HTR-8/SVneo (cell line): ENCODE measurements around the gene HOXD1.

ENCODE experiments used
- DNase-seq: peaks from one replicate; pipeline ENCODE4 v3.0.0; 2011; ENCODE audit warnings: low spot score, mixed read lengths; ENCODE audit not compliant: insufficient read length
- FAIRE-seq: peaks from 2 replicates; lab custom pipeline; 2011; peaks lifted over from hg19 to GRCh38; lab: Jason Lieb, UNC

Gene HOXD1

DNA sequence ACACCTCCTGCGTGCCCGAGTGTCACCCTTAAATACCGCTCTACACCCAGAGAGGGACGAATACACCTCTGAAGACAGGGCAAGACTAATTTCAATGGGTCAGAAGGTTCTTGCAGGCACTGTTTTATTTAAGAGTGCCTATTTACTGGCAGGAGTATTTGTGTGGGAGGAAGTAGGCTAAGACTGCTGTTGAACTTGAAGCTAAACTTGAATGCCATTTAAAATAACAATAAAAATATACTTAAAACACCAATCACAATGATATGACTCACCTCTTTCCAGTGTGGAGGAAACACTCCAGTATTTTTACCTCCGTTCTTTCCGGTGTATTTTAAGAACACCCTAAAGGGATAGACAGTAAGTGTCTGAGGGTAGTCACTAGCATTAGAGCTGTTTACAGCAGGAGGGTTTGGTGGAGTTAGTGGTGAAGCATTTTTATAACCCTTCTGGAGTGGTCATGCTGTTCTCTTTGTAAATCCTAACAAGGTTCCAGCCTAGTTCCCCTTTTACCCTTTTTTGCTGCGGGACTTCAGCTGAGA lies 9.6 kb upstream of the HOXD1 start:
- FAIRE-seq (no peak), DNase-seq (no peak)

DNA sequence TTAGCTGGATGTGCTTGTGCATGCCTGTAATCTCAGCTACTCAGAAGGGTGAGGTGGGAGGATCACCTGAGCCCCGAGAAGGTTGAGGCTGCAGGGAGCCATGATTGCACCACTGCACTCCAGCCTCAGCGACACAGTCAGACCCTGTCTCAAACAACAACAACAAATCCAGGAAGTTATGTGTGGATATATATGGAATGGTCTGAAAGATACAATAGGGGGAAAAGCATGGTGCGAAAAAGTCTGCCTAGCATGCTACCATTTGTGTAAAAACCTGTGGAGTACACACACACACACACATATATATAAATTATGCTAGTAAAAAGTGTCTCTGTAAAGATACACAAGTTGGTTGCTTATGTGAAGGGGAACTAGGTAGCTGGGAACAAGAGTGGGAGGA lies 6.9 kb upstream of the HOXD1 start:
- FAIRE-seq = no peak
- DNase-seq = no peak

DNA sequence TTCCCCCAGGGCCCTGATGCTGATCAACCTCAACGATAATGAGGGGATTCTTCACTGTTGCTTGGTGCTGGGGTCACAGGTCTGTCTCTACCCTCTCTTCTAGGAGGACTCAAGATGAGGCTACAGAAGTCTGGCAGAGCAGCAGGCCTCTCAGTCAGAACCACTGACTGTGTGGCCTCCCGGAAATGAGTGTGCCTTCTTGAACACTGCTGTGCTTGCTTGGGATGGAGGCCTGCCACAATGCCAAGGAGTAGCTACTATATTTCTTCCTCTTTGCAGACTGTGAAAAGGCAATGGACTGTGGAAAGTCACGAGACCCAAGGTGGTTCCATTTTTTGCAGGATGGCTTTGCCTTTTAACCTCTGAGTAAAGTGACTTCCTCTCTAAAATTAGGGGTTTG lies 5.8 kb upstream of the HOXD1 start:
- no peak for DNase-seq
- no peak for FAIRE-seq

DNA sequence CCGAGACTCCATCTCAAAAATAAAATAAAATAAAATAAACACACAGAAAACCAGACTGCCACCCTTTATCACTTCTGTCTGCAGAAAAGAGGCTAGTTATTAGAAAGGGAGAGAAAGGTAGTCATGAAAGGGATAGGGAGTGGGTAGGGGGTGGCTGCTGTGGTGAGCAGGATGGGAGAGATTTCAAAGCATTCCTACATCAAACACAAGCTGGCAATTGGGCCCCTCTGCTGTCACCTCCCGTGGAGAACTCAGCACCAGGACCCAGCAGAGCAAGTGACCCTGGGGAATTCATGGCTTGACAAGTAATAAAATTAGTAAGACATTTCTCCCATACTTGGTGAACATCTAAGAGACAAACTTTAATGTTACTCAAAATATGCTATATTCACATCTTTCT lies 3.7 kb upstream of the HOXD1 start:
- FAIRE-seq = no peak
- DNase-seq = no peak

DNA sequence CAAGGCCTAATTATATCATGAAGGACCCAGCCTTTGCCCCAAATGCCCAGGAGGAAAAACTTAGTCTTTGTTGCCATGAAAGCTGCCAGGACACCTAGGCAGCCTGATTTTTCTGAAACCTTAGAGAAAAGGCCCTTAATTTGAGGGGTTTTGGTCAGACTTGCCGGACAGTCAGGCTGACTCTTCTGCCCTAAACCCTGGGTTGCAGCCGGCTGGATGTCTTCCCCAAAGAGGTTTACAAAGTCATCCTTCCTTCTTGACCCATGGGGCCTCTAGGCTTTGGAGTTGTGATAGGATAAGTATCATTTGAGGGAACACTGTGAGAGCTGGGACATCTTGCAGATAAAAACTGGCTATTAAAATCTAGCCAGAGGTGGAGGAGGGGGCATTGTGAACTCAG lies 2.4 kb upstream of the HOXD1 start:
- DNase-seq = no peak
- no peak for FAIRE-seq

DNA sequence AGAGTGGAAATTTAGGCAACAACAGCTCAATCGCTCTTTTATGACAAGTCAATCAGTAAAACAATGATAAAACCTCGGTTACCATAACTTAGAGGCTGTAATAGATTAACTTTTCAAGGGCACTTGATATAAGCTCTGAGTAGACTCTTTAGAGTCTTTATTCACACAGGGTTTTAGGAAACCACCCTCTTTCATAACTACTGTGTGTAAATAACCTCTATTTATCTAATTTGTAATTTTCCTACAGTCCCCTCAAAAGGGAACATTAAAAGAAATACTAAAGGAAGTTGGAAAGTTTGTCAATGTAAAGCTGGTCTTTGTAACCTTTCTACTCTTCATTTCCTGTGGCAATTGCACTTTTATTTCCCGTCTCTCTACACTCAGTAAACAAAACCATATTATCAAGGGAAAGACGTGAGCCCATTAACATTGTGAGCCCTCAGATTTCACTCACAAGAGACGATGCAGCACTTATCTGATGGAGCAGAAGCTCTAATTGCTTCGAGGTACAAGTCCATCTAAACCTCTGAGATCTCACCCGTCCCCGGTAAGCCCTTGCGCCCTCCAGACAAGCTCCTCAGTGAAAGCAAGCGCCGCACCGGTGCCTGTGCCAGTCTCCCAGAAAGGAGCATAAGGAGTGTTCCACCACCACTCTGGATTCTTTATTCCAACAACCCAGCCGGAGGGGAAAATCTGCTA lies 1.1 kb upstream of the HOXD1 start:
- no peak for FAIRE-seq
- DNase-seq = no peak

DNA sequence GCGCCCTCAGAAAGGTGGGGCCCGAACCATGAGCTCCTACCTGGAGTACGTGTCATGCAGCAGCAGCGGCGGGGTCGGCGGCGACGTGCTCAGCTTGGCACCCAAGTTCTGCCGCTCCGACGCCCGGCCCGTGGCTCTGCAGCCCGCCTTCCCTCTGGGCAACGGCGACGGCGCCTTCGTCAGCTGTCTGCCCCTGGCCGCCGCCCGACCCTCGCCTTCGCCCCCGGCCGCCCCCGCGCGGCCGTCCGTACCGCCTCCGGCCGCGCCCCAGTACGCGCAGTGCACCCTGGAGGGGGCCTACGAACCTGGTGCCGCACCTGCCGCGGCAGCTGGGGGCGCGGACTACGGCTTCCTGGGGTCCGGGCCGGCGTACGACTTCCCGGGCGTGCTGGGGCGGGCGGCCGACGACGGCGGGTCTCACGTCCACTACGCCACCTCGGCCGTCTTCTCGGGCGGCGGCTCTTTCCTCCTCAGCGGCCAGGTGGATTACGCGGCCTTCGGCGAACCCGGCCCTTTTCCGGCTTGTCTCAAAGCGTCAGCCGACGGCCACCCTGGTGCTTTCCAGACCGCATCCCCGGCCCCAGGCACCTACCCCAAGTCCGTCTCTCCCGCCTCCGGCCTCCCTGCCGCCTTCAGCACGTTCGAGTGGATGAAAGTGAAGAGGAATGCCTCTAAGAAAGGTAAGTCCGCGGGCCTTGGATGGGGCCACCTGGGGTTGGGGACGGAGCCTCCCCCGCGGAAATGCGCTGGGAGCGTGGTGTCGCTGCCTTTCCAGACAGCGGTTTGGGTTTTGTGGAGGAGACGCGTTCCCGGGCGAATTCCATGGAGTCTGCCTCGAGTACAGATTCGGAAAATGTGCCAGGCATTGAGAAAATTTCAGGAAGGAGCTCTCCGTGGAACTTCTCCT lies 559 bp downstream of the HOXD1 start:
- FAIRE-seq (peak; percentile 28), DNase-seq (no peak)

DNA sequence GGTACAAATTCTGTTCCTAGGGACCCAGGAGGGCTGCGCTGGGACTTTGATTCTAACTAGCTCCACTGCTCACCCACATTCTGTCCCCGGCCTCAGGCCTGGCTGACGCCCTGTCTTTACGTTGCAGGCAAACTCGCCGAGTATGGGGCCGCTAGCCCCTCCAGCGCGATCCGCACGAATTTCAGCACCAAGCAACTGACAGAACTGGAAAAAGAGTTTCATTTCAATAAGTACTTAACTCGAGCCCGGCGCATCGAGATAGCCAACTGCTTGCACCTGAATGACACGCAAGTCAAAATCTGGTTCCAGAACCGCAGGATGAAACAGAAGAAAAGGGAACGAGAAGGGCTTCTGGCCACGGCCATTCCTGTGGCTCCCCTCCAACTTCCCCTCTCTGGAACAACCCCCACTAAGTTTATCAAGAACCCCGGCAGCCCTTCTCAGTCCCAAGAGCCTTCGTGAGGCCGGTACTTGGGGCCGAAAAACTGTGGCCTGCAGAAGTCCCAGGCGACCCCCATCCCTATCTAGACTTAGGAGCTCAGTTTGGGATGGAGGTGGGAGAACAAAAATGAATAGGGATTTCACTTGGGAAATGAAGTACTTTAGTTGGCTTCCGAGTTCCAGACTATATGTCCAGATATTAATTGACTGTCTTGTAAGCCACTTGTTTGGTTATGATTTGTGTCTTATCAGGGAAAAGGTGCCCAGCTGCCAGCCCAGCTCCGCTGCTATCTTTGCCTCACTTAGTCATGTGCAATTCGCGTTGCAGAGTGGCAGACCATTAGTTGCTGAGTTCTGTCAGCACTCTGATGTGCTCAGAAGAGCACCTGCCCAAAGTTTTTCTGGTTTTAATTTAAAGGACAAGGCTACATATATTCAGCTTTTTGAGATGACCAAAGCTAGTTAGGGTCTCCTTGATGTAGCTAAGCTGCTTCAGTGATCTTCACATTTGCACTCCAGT lies 1.5 kb downstream of the HOXD1 start:
- FAIRE-seq (no peak), DNase-seq (no peak)

DNA sequence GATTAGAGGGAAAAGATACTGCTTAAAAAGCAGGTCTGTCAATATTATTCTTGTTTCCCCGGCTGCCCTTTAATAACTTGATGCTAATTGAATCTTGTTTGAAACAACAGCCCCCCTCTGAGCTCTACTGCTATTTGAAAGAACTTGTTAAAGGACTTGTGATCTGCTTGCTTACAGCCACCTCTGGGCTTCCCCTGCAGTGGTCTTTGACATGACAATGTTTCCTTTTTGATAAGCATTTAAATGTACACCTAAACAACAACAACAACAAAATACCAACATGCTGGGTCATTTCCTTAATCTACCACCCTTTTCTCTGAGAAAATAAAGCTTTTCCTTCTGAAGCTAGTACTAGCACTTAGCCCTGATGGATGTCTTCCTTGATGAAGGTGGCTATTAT lies 3.9 kb downstream of the HOXD1 start:
- FAIRE-seq (no peak), DNase-seq (no peak)

DNA sequence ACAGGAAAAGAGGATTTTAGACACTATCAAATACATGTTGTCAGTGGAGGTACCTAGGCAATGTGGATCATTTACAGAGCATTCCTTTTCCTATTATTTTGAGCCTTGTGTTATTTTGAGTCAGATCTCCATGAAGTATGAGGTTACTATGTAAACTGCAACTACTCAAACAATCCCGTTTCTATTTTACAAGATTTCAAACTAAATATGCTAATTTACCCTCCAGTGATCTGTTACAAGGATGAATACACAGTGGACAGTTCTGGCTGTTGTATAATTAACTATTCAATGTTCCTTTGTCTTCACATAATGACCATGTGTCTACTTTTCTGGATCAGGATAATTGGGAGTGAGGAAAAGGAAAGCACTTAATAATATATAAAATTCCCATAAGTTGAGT lies 4.6 kb downstream of the HOXD1 start:
- FAIRE-seq = no peak
- DNase-seq = no peak

DNA sequence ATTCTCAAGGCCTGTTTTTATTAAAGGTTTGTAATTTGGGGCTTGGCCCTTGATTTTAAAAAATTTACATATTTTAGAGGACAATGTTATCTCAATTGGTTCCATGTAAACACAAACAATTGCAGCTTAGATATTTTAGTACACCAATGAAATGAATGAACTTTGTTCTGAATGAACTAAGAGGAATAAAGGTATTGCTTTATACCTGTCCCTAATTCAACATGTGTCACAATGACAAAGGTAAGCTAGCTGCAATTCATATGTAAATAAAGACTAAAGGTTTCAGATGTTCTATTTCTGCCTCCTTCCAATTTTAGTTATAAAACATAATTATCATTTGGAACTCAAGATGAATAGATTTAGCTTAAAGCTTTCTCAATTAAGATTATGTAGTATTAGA lies 11.4 kb downstream of the HOXD1 start:
- FAIRE-seq (no peak), DNase-seq (no peak)

DNA sequence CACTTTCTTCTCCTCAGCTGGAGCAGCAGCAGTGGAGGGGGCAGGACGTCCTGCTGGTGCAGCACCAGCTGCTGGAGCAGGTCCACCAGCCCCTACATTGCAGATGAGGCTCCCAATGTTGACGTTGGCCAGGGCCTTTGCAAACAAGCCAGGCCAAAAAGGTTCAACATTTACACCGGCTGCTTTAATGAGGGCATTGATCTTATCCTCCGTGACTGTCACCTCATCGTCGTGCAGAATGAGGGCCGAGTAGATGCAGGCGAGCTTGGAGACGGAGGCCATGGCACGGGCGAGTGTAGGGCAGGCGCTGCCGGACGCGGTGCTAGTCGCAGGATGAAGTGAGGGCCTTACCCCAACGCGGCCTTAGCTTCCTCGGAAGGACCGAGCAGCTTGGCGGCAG lies 12.5 kb downstream of the HOXD1 start:
- no peak for DNase-seq
- FAIRE-seq = peak; percentile 77

DNA sequence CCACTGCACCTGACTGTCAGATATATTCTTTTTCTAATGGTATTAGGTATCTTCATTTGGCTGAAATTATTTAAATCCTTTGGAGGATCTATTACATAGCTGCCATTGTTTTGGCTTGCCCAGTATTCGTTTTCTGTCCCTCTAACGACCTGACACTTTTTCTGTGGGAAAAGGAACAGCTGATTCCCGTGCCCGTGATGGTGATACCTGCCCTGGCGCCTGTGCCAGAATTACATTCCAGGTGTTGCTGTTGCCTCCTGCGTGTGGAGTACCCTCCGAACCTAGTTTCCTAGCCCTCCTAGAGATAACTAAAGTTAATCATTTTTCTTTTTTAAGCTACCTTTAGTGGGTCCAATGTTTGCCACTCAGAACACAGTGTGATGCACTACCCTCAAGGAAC lies 14.0 kb downstream of the HOXD1 start:
- no peak for DNase-seq
- FAIRE-seq = no peak

DNA sequence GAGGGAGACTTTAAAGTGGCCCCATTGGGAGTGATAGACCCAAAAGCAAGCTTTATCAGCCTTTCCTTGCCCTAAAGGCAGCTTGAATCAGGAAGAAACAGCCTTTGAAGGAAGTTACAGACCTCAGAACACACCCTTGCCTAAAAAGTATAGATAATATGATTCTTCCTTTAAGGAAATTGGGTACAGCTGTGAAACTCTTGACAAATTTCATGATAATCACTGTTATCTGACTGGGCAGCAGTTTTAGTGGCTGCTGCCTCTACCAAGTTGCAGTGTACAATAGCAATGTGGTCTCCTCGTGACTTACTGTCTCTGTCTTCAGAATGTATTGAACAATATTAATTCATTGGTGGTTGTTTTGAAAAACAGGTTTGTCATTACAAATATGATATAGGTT lies 16.7 kb downstream of the HOXD1 start:
- no peak for FAIRE-seq

DNA sequence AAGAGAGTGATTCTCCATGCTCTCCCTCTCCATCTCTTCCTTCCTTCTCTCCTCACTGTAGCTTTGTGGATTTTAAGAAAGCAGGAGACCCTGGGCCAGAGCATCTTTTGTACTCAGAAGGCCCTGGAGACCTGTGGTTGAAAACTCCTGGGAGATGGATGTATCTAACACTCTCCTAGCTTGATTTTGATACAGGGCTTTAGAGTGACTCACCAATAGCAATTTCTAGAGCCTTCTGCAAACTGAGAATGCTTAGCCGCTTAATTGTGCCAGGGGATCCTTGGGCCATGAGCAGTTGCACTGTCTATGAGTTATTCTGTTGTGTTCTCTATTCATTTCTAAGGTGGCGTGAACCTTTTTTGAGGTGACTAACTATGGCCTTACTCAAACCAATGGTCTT lies 17.7 kb downstream of the HOXD1 start:
- no peak for DNase-seq
- FAIRE-seq = no peak

More for the DNA sequence above, 16.7 kb downstream of the HOXD1 start:
- no peak for DNase-seq

DNA sequence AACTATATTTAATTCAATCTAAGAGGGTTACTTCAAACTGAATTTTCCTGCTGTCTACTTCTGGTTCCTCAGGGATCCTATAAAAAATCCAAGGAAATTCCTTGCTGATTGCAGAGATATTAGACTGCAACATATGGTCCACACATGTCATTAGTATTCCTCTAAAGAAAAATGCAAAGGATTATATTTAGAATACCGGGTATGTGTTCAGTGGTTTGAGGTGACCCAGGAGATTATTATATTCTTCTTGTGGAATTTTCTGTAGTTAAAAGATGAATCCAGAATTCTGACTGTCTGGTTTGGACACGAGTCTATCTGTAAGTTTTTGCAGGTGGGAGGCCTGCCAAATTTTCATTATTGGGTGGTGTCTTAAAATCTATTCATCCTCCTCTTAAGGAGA lies 18.2 kb downstream of the HOXD1 start:
- DNase-seq = no peak
- no peak for FAIRE-seq

DNA sequence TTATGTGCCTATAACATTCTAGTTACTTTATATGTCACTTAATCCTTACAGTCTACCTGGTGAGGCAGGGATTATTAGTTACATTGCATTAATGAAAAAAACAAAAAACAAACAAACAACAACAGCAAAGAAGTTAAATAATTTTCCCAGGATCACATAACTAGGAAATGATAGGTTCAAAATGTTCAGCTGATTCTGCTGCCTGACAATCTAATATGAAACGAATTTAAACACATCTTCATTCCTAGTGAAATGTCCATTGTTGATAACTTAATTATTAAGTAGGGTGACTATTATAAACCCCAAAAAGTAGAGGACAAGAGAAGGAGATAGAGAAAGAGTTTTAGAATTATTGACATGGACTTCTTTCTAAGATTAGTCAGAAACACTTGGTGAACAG lies 22.6 kb downstream of the HOXD1 start:
- DNase-seq (no peak), FAIRE-seq (no peak)

DNA sequence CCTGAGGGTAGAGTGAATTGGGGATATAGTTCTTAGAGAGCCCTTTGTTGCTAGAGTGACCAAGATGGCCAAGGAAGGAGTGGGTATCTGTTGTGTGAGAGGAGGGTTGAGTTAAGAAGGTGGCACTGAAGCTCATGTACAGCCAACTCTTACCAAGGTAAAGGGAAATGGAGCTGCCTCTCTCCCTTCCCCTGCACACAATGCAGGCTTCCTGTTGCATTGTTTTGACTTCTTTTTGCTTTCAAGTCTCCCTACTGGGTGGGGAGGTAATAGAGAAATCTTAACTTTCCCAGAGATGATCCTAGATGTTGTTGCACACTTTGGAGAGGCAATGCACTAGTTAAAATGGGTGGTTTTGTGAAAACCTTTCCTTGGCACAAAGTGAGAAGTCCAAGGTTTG lies 23.8 kb downstream of the HOXD1 start:
- DNase-seq (no peak), FAIRE-seq (no peak)

DNA sequence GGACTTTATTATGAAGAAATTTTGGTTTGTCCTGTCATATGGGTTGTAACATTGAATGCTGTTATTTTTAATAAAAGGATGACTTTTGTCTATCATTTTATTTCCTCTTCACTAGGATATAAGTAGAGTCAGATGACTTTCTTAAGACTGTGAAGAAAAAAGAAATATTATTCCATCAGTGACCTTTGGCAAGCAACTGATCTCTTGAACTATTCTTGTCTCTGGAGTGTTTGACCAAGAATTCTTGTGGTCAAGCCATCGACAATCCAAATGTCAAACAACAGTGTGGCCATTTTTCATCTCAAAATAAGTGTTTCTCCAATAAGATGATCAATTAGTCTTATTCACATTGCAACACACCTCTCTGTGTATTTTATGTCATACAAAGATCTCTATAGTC lies 24.9 kb downstream of the HOXD1 start:
- no peak for FAIRE-seq

DNA sequence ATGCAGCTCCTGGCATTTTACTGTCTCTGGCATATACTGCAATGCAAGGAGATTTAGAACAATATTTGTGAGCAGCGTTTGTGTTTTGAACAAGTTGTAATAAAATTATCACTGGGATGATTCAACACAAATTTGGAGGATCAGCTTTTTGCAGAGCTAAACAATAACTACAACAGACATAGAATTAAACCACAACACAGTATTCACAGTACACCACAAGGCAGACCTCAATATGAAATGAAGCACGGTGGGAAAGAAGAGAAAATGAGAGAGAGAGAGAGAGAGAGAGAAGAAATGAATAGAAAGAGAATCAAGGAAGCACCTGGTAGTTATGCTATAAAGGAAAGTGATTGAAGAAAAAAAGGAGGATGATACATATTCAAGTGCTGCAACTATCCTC lies 39.4 kb downstream of the HOXD1 start:
- FAIRE-seq (no peak), DNase-seq (no peak)

More for the DNA sequence above, 24.9 kb downstream of the HOXD1 start:
- no peak for DNase-seq
